Fibroblast of lung (primary cell): Measurements from ENCODE around the gene ZNF609. TPM values are rescaled to one million over a fixed set of nuclear protein-coding genes. Genes with fewer than 3 reads are reported as not detected.

Source experiments
- DNase-seq, 2 donors: peaks; one replicate each; pipeline versions ENCODE4 v3.0.0 to v3.0.0-alpha.2; 2010; ENCODE audit warnings: low read depth in 2 of 2
- H2AFZ ChIP-seq: 2 replicates; pipeline ENCODE4 v1.5.1; 2012; ENCODE audit warnings: low read length, control low read depth, inconsistent platforms
- H3K27ac ChIP-seq: 2 replicates; pipeline ENCODE4 v1.5.1; 2011; ENCODE audit warnings: low read length, control low read depth; ENCODE audit not compliant: insufficient read depth
- H3K27me3 ChIP-seq: 2 replicates; pipeline ENCODE4 v1.5.1; 2011; ENCODE audit warnings: mild to moderate bottlenecking, low read length; ENCODE audit not compliant: control insufficient read depth, insufficient read depth
- H3K36me3 ChIP-seq: 2 replicates; pipeline ENCODE4 v1.5.1; 2011; ENCODE audit warnings: low read length; ENCODE audit not compliant: control insufficient read depth, insufficient read depth
- H3K4me1 ChIP-seq: 2 replicates; pipeline ENCODE4 v1.5.1; 2011; ENCODE audit warnings: low read length; ENCODE audit not compliant: control insufficient read depth, insufficient read depth; ENCODE audit errors: extremely low read depth
- H3K4me2 ChIP-seq: 2 replicates; pipeline ENCODE4 v1.5.1; 2011; ENCODE audit warnings: low read length, control low read depth; ENCODE audit not compliant: insufficient read depth; ENCODE audit errors: extremely low read depth
- H3K4me3 ChIP-seq, 4 experiments: fragments of 200-600 bp in 1 of 4; sonication (generic) in 1 of 4; replicated peaks in 1 of 4; 2 replicates each; pipeline ENCODE4 v1.5.1; 2011 to 2016; ENCODE audit warnings: low read length in 4 of 4, low read depth in 3 of 4, mild to moderate bottlenecking in 3 of 4, control low read depth in 2 of 4, inconsistent platforms in 1 of 4, mixed read lengths in 1 of 4; ENCODE audit not compliant: insufficient read depth in 1 of 4; ENCODE audit errors: control extremely low read depth in 1 of 4
- H3K79me2 ChIP-seq: 2 replicates; pipeline ENCODE4 v1.5.1; 2012; ENCODE audit warnings: mild to moderate bottlenecking, low read length, inconsistent platforms; ENCODE audit not compliant: control insufficient read depth, insufficient read depth
- H3K9ac ChIP-seq: 2 replicates; pipeline ENCODE4 v1.5.1; 2011; ENCODE audit warnings: mild to moderate bottlenecking, low read length, control low read depth; ENCODE audit not compliant: insufficient read depth
- H3K9me3 ChIP-seq: 2 replicates; pipeline ENCODE4 v1.5.1; 2012; ENCODE audit warnings: low read depth, low read length; ENCODE audit not compliant: control insufficient read depth, insufficient read depth
- H4K20me1 ChIP-seq: 2 replicates; pipeline ENCODE4 v1.5.1; 2011; ENCODE audit warnings: low read length; ENCODE audit not compliant: control insufficient read depth, insufficient read depth; ENCODE audit errors: extremely low read depth
- CTCF ChIP-seq, 2 donors: IDR thresholded peaks in 1 of 2; conservative IDR thresholded peaks in 1 of 2; 1 replicate in 1 of 2; 2 replicates in 1 of 2; pipeline ENCODE4 v1.5.1; 2011 to 2012; ENCODE audit warnings: low read length in 2 of 2, control low read depth in 1 of 2, inconsistent platforms in 1 of 2, low read depth in 1 of 2, mild to moderate bottlenecking in 1 of 2
- EZH2 ChIP-seq: IDR thresholded peaks from 2 replicates; pipeline ENCODE4 v1.5.1; 2012; ENCODE audit warnings: low read length, control low read depth, mild to moderate bottlenecking; ENCODE audit errors: missing control alignments
- polyA plus RNA-seq, 2 donors: library from polyadenylated mRNA; depleted of rRNA in 1 of 2; stranded (reverse) in 1 of 2; unstranded in 1 of 2; fragments of >200 nt; gene quantifications; 2 replicates each; pipeline ENCODE4 v1.2.1, GENCODE V29; 2011 to 2012; ENCODE audit warnings: missing spikeins in 1 of 2
- total RNA-seq: library from RNA; depleted of rRNA; stranded (reverse); fragments of >200 nt; gene quantifications from 2 replicates; pipeline ENCODE4 v1.2.1, GENCODE V29; 2014

The ZNF609 gene
- total and polyA plus RNA-seq, 2 donors (not counting 1 experiment from before 2014, with no cell fraction given): 10.8 to 14.7 TPM

- no peak for DNase-seq
- peak overlapping the region; percentile 83 to 94 (median 84) for H3K4me3 ChIP-seq
- H2AFZ ChIP-seq: no peak overlapping the region
- TF ChIP-seq CTCF (conservative IDR thresholded peaks at IDR 0.05 in 1 of 2, IDR thresholded peaks at IDR 0.05 in 1 of 2; ENCODE audit: low read depth in 1 of 2, low read length in 2 of 2) (no peak), EZH2 (no peak)
- peaks cover 3% of the 10 kb centered on the region for H4K20me1 ChIP-seq
- no peaks in the 10 kb centered on the region for H3K27me3 ChIP-seq
- H3K27ac ChIP-seq: no peak overlapping the region
- no peaks in the 10 kb centered on the region for H3K36me3 ChIP-seq
- peaks cover 24% of the 10 kb centered on the region for H3K4me1 ChIP-seq
- no peaks in the 10 kb centered on the region for H3K9me3 ChIP-seq
- peak overlapping the region; percentile 94 for H3K4me2 ChIP-seq
- H3K79me2 ChIP-seq: peaks cover 49% of the 10 kb centered on the region
- no peak overlapping the region for H3K9ac ChIP-seq
These were observed 241.3 kb downstream of the ZNF609 start for GRCh38 chr15:64701482-64702184.

GRCh38 chr15:64702816-64703631 is 242.6 kb downstream of the ZNF609 start:
- peak overlapping the region; percentile 72 for H3K27ac ChIP-seq
- peak overlapping the region; percentile 83 to 94 (median 84) for H3K4me3 ChIP-seq
- H3K36me3 ChIP-seq: no peaks in the 10 kb centered on the region
- peak; percentile 85 to 90 for DNase-seq
- peaks cover 45% of the 10 kb centered on the region for H3K79me2 ChIP-seq
- H3K9ac ChIP-seq: peak overlapping the region; percentile 76
- H2AFZ ChIP-seq: peak overlapping the region; percentile 84
- H3K4me1 ChIP-seq: peaks cover 24% of the 10 kb centered on the region
- TF ChIP-seq EZH2: no peak
- TF ChIP-seq CTCF (conservative IDR thresholded peaks at IDR 0.05 in 1 of 2, IDR thresholded peaks at IDR 0.05 in 1 of 2; ENCODE audit: low read depth in 1 of 2, low read length in 2 of 2): no peak
- peaks cover 3% of the 10 kb centered on the region for H4K20me1 ChIP-seq
- H3K27me3 ChIP-seq: no peaks in the 10 kb centered on the region
- peak overlapping the region; percentile 96 for H3K4me2 ChIP-seq
- H3K9me3 ChIP-seq: no peaks in the 10 kb centered on the region

GRCh38 chr15:64703632-64703959 is 243.2 kb downstream of the ZNF609 start:
- Histone ChIP-seq H3K27ac (peak overlapping the region; percentile 70), H3K4me1 (peaks cover 21% of the 10 kb centered on the region)

More at GRCh38 chr15:64703632-64703959, 243.2 kb downstream of the ZNF609 start:
- TF ChIP-seq EZH2 (no peak), CTCF (conservative IDR thresholded peaks at IDR 0.05 in 1 of 2, IDR thresholded peaks at IDR 0.05 in 1 of 2; ENCODE audit: low read depth in 1 of 2, low read length in 2 of 2) (no peak)
- no peaks in the 10 kb centered on the region for H3K9me3 ChIP-seq
- no peak overlapping the region for H3K9ac ChIP-seq
- H3K36me3 ChIP-seq: no peaks in the 10 kb centered on the region
- peaks cover 41% of the 10 kb centered on the region for H3K79me2 ChIP-seq
- peak overlapping the region; percentile 96 for H3K4me2 ChIP-seq
- H2AFZ ChIP-seq: peak overlapping the region; percentile 84
- DNase-seq: no peak
- no peaks in the 10 kb centered on the region for H3K27me3 ChIP-seq
- H3K4me3 ChIP-seq: peak overlapping the region; percentile 59 to 94 (median 80)
- peaks cover 3% of the 10 kb centered on the region for H4K20me1 ChIP-seq
